Fibroblast of upper back skin (primary cell): ENCODE data around the gene MACROD2.
A peak's percentile ranks its signal among the peaks of the same experiment; 100 is the strongest.

Source experiments
- DNase-seq: peaks from one replicate; pipeline ENCODE4 v3.0.0-alpha.2; 2013

Gene MACROD2

GRCh38 chr20:15860850-15861249 is 1865.5 kb downstream of the MACROD2 start:
- DNase-seq: no peak

GRCh38 chr20:15862178-15862577 is 1866.9 kb downstream of the MACROD2 start:
- DNase-seq: no peak

- no peak for DNase-seq
Measured at GRCh38 chr20:15863735-15864134, 1868.4 kb downstream of the MACROD2 start.

GRCh38 chr20:15865553-15865952 is 1870.2 kb downstream of the MACROD2 start:
- no peak for DNase-seq

- no peak for DNase-seq
Measured at GRCh38 chr20:15866916-15867730, 1871.8 kb downstream of the MACROD2 start.

GRCh38 chr20:15867899-15868298 is 1872.6 kb downstream of the MACROD2 start:
- peak; percentile 5 for DNase-seq

GRCh38 chr20:15875446-15875845 is 1880.1 kb downstream of the MACROD2 start:
- no peak for DNase-seq

- peak; percentile 78 for DNase-seq
Measured at GRCh38 chr20:15882553-15882952, 1887.2 kb downstream of the MACROD2 start.

- peak; percentile 33 for DNase-seq
Measured at GRCh38 chr20:15886250-15886649, 1890.9 kb downstream of the MACROD2 start.

- DNase-seq: peak; percentile 8
Measured at GRCh38 chr20:15887387-15887786, 1892.1 kb downstream of the MACROD2 start.

GRCh38 chr20:15889061-15889460 is 1893.7 kb downstream of the MACROD2 start:
- no peak for DNase-seq

- peak; percentile 40 for DNase-seq
Measured at GRCh38 chr20:15889514-15890256, 1894.4 kb downstream of the MACROD2 start.

GRCh38 chr20:15890407-15890982 is 1895.2 kb downstream of the MACROD2 start:
- DNase-seq: peak; percentile 51

- DNase-seq: peak; percentile 71
Measured at GRCh38 chr20:15895126-15895525, 1899.8 kb downstream of the MACROD2 start.

- no peak for DNase-seq
Measured at GRCh38 chr20:15895560-15896084, 1900.3 kb downstream of the MACROD2 start.

GRCh38 chr20:15899967-15900366 is 1904.7 kb downstream of the MACROD2 start:
- no peak for DNase-seq

GRCh38 chr20:15900443-15900842 is 1905.1 kb downstream of the MACROD2 start:
- peak; percentile 62 for DNase-seq

- DNase-seq: no peak
Measured at GRCh38 chr20:15902493-15902892, 1907.2 kb downstream of the MACROD2 start.

- no peak for DNase-seq
Measured at GRCh38 chr20:15905661-15906060, 1910.3 kb downstream of the MACROD2 start.

GRCh38 chr20:15909995-15910394 is 1914.7 kb downstream of the MACROD2 start:
- DNase-seq: no peak

- no peak for DNase-seq
Measured at GRCh38 chr20:15911581-15911980, 1916.3 kb downstream of the MACROD2 start.

- no peak for DNase-seq
Measured at GRCh38 chr20:15913391-15914025, 1918.2 kb downstream of the MACROD2 start.

GRCh38 chr20:15916623-15917022 is 1921.3 kb downstream of the MACROD2 start:
- DNase-seq: peak; percentile 32
